Spinal cord (tissue), 10 donors: Measurements from ENCODE around the gene MDK. TPM values are rescaled to one million over a fixed set of nuclear protein-coding genes. Genes with fewer than 3 reads are reported as not detected.

Experiments
- DNase-seq, 6 donors: peaks; one replicate each; pipeline versions ENCODE4 v3.0.0 to v3.0.0-alpha.2; 2013 to 2015; ENCODE audit warnings: low spot score in 6 of 6, low read depth in 4 of 6
- H3K27ac ChIP-seq: one replicate; pipeline ENCODE4 v1.5.1; 2013; ENCODE audit warnings: low read depth, low read length, control low read depth
- H3K27me3 ChIP-seq: one replicate; pipeline ENCODE4 v1.6.1; 2013; ENCODE audit warnings: low read length; ENCODE audit not compliant: control insufficient read depth, insufficient read depth
- H3K36me3 ChIP-seq: one replicate; pipeline ENCODE4 v1.6.1; 2013; ENCODE audit warnings: low read length; ENCODE audit not compliant: control insufficient read depth, insufficient read depth
- H3K4me1 ChIP-seq: one replicate; pipeline ENCODE4 v1.6.1; 2013; ENCODE audit warnings: low read length; ENCODE audit not compliant: control insufficient read depth, insufficient read depth
- H3K4me3 ChIP-seq: one replicate; pipeline ENCODE4 v1.5.1; 2013; ENCODE audit warnings: low read depth, low read length, control low read depth
- H3K9me3 ChIP-seq: one replicate; pipeline ENCODE4 v1.6.1; 2013; ENCODE audit warnings: low read length; ENCODE audit not compliant: control insufficient read depth, insufficient read depth
- WGBS: methylation state at CpG from one replicate; pipeline ENCODE4 v1.1.5; 2013; ENCODE audit warnings: missing lambda C conversion rate; ENCODE audit not compliant: insufficient coverage; 5-methylcytosine and 5-hydroxymethylcytosine counted together
- long read RNA-seq, 4 donors: transcript quantifications; one replicate each; lab custom pipeline, GENCODE V29; 2026
- polyA plus RNA-seq, 2 donors: library from polyadenylated mRNA; unstranded; fragments of 120-200 nt; gene quantifications; one replicate each; pipeline ENCODE4 v1.2.1, GENCODE V29; 2013; ENCODE audit not compliant: insufficient read length in 2 of 2
- total RNA-seq, 2 donors: library from RNA; depleted of rRNA in 1 of 2; stranded (reverse); fragments of 120-200 nt in 1 of 2; fragments of >200 nt in 1 of 2; gene quantifications; one replicate each; pipeline versions ENCODE4 v1.2.3 to v1.2.4, GENCODE V29; 2013 to 2014
- donor health status: healthy.

Gene MDK
- total RNA-seq (100 to 1,000 TPM in 1 of 2 donors, 10 to 100 TPM in 1; 47.0 to 423 TPM), polyA plus RNA-seq (100 to 1,000 TPM; 223 to 296 TPM)
- long read RNA-seq, donor 1, transcript MDK-205 (5 exons, 1,166 nt) = minor isoform, 9 of 172 reads
- long read RNA-seq, donor 1, transcript MDK-203 (5 exons, 828 nt) = major isoform, 92 of 172 reads
- long read RNA-seq, donor 1, transcript MDK-206 (4 exons, 1,026 nt) = minor isoform, 26 of 172 reads
- long read RNA-seq, donor 1, partial matches to known transcripts = 40 of 172 reads
- long read RNA-seq, donor 1, other reads (novel, unspliced or antisense) = 0 of 172 reads
- long read RNA-seq, donor 2, transcript MDK-206 (4 exons, 1,026 nt) = minor isoform, 5 of 63 reads
- long read RNA-seq, donor 2, transcript MDK-203 (5 exons, 828 nt) = major isoform, 45 of 63 reads
- long read RNA-seq, donor 2, partial matches to known transcripts = 8 of 63 reads
- long read RNA-seq, donor 2, other reads (novel, unspliced or antisense) = 0 of 63 reads
- long read RNA-seq, donor 3, transcript MDK-206 (4 exons, 1,026 nt) = minor isoform, 8 of 92 reads
- long read RNA-seq, donor 3, transcript MDK-203 (5 exons, 828 nt) = major isoform, 52 of 92 reads
- long read RNA-seq, donor 3, partial matches to known transcripts = 23 of 92 reads
- long read RNA-seq, donor 3, other reads (novel, unspliced or antisense) = 0 of 92 reads
- long read RNA-seq, donor 4, transcript MDK-203 (5 exons, 828 nt) = major isoform, 627 of 1,054 reads
- long read RNA-seq, donor 4, transcript MDK-205 (5 exons, 1,166 nt) = minor isoform, 42 of 1,054 reads
- long read RNA-seq, donor 4, transcript MDK-206 (4 exons, 1,026 nt) = minor isoform, 104 of 1,054 reads
- long read RNA-seq, donor 4, transcript MDK-202 (5 exons, 951 nt) = minor isoform, 22 of 1,054 reads
- long read RNA-seq, donor 4, partial matches to known transcripts = 208 of 1,054 reads
- long read RNA-seq, donor 4, other reads (novel, unspliced or antisense) = 27 of 1,054 reads

GRCh38 chr11:46381048-46381818, at the start of gene MDK:
MDK (plus strand) TSS chr11:46381669; CDS start chr11:46382058, 389 bp downstream.
- peaks cover 75% of the 10 kb centered on the region for H3K36me3 ChIP-seq
- peaks cover 8% of the 10 kb centered on the region for H3K27me3 ChIP-seq
- DNase-seq = peak in 2 of 6 donors; percentile 81 to 84
- peaks cover 31% of the 10 kb centered on the region for H3K4me1 ChIP-seq
- peak within 1 kb of the TSS; percentile 52 for H3K4me3 ChIP-seq
- H3K27ac ChIP-seq = peak within 1 kb of the TSS; percentile 69
- H3K9me3 ChIP-seq = no peaks in the 10 kb centered on the region
- WGBS = under 1% methylated on average over 71 of the region's 96 CpGs

GRCh38 chr11:46332093-46332567, 49.3 kb upstream of the MDK start:
- H3K27me3 ChIP-seq = peaks cover 17% of the 10 kb centered on the region

GRCh38 chr11:46332568-46333393, 48.7 kb upstream of the MDK start:
- Histone ChIP-seq H3K27me3 (peaks cover 17% of the 10 kb centered on the region), H3K27ac (no peak overlapping the region)

More at GRCh38 chr11:46332093-46332567, 49.3 kb upstream of the MDK start:
- no peak overlapping the region for H3K27ac ChIP-seq
- no peaks in the 10 kb centered on the region for H3K9me3 ChIP-seq
- no peaks in the 10 kb centered on the region for H3K36me3 ChIP-seq
- H3K4me1 ChIP-seq = peaks cover 59% of the 10 kb centered on the region
- peak overlapping the region; percentile 24 for H3K4me3 ChIP-seq
- DNase-seq = no peak
- WGBS = 10% methylated on average over 8 of the region's 8 CpGs

GRCh38 chr11:46333394-46333947, 48.0 kb upstream of the MDK start:
- H3K27me3 ChIP-seq = peaks cover 17% of the 10 kb centered on the region
- H3K27ac ChIP-seq = no peak overlapping the region
- H3K4me1 ChIP-seq = peaks cover 64% of the 10 kb centered on the region
- H3K36me3 ChIP-seq = no peaks in the 10 kb centered on the region
- no peaks in the 10 kb centered on the region for H3K9me3 ChIP-seq
- peak overlapping the region; percentile 28 for H3K4me3 ChIP-seq
- 2% methylated on average over 23 of the region's 25 CpGs for WGBS
- peak in 2 of 6 donors; percentile 68 to 87 for DNase-seq

More at GRCh38 chr11:46332568-46333393, 48.7 kb upstream of the MDK start:
- peak in 2 of 6 donors; percentile 59 to 84 for DNase-seq
- peak overlapping the region; percentile 28 for H3K4me3 ChIP-seq
- no peaks in the 10 kb centered on the region for H3K36me3 ChIP-seq
- WGBS = under 1% methylated on average over 99 of the region's 99 CpGs
- H3K9me3 ChIP-seq = no peaks in the 10 kb centered on the region
- H3K4me1 ChIP-seq = peaks cover 59% of the 10 kb centered on the region

- Histone ChIP-seq H3K27ac (no peak overlapping the region), H3K9me3 (no peaks in the 10 kb centered on the region), H3K4me3 (no peak overlapping the region), H3K27me3 (peaks cover 17% of the 10 kb centered on the region), H3K4me1 (peaks cover 71% of the 10 kb centered on the region), H3K36me3 (no peaks in the 10 kb centered on the region)
- 92% methylated on average over 3 of the region's 3 CpGs for WGBS
- DNase-seq = no peak
Measured at GRCh38 chr11:46334211-46334610, 47.3 kb upstream of the MDK start.

- Histone ChIP-seq H3K9me3 (no peaks in the 10 kb centered on the region), H3K4me1 (peaks cover 70% of the 10 kb centered on the region), H3K4me3 (no peak overlapping the region), H3K36me3 (no peaks in the 10 kb centered on the region), H3K27ac (peak overlapping the region; percentile 34), H3K27me3 (peaks cover 17% of the 10 kb centered on the region)
- 100% methylated on average over 1 of the region's 6 CpGs for WGBS
- no peak for DNase-seq
Measured at GRCh38 chr11:46335271-46335670, 46.2 kb upstream of the MDK start.

GRCh38 chr11:46335890-46336562, 45.4 kb upstream of the MDK start:
- Histone ChIP-seq H3K27ac (peak overlapping the region; percentile 34), H3K4me3 (no peak overlapping the region), H3K4me1 (peaks cover 67% of the 10 kb centered on the region), H3K36me3 (no peaks in the 10 kb centered on the region), H3K27me3 (peaks cover 17% of the 10 kb centered on the region), H3K9me3 (no peaks in the 10 kb centered on the region)
- DNase-seq = peak in 2 of 6 donors; percentile 40 to 72
- WGBS = 55% methylated on average over 9 of the region's 11 CpGs
